HL-60 (cell line): ENCODE measurements around the gene STRIP1.

Experiments
- DNase-seq, 2 experiments: peaks; one replicate each; pipeline ENCODE4 v3.0.0-alpha.2; 2010 to 2020; ENCODE audit warnings: low read depth in 1 of 2, low spot score in 1 of 2
- H3K27ac ChIP-seq: fragments of 250-450 bp; sonication (Bioruptor Pico); replicated peaks from 2 replicates; pipeline ENCODE4 v1.5.1; 2020; ENCODE audit warnings: mild to moderate bottlenecking, moderate library complexity
- H3K27me3 ChIP-seq: fragments of 250-450 bp; sonication (Bioruptor Pico); 2 replicates; pipeline ENCODE4 v1.5.1; 2021; ENCODE audit warnings: mild to moderate bottlenecking, moderate library complexity; ENCODE audit not compliant: insufficient read depth, poor library complexity, severe bottlenecking
- H3K4me3 ChIP-seq: replicated peaks from 2 replicates; pipeline ENCODE4 v1.5.1; 2011; ENCODE audit warnings: mild to moderate bottlenecking, control low read depth, low read length; ENCODE audit not compliant: insufficient read depth
- GABPA ChIP-seq: IDR thresholded peaks from 2 replicates; pipeline ENCODE4 v1.6.1; 2012; ENCODE audit warnings: low read depth
- POLR2AphosphoS5 ChIP-seq: IDR thresholded peaks from 2 replicates; pipeline ENCODE4 v1.6.1; 2012; ENCODE audit warnings: low read depth
- SPI1 ChIP-seq: IDR thresholded peaks from 2 replicates; pipeline ENCODE4 v1.6.1; 2012; ENCODE audit warnings: low read depth, mild to moderate bottlenecking, borderline replicate concordance
- TF ChIP-seq, protein P1 (sequence below): IDR thresholded peaks from 2 replicates; pipeline ENCODE4 v1.6.1; 2012; ENCODE audit warnings: low read depth; ENCODE audit not compliant: insufficient replicate concordance
- TF ChIP-seq, protein P2 (sequence below): IDR thresholded peaks from one replicate; pipeline ENCODE4 v1.5.1; 2011; ENCODE audit warnings: low read length, control low read depth, inconsistent platforms; ENCODE audit not compliant: insufficient read depth

The STRIP1 gene

DNA sequence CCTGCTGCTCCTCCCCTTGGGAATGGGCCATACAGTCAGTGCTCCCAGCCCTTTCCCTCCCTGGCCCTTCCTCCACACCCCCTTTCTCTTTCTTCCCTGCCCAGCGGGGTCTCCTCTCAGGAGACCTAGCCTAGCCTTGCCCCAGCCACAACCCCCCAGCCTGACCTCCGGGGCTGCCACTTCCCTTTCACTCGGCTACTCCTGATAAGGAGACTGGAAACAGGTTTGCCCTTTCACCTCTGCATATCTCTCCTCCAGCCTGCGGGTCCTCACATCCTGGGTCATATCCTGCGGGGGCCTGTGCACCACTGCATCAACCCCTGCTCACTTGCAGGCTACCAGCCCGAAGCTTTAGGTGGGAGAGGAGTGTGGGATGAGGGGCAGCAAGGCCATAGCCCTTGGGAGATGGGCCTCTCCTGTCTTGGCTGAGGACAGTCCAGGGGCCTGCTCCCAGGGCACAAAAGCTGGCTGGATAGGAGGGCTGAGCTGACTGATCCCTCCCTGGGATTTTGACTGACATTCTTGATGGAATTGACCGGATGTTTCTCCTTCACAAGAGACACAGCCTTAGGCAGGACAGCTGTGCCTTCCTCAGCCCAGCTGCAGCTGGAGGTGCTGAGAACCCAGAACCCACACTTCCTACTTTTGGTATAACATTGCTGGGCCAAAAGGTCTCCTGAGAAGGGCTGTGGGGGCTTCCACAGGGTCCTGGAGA lies 55.3 kb downstream of the STRIP1 start:
- H3K4me3 ChIP-seq, result no peak overlapping the region
- peaks cover 27% of the 10 kb centered on the region for H3K27me3 ChIP-seq
- TF ChIP-seq POLR2AphosphoS5 (no peak), SPI1 (no peak)
- H3K27ac ChIP-seq, result no peak overlapping the region
- no peak for DNase-seq

DNA sequence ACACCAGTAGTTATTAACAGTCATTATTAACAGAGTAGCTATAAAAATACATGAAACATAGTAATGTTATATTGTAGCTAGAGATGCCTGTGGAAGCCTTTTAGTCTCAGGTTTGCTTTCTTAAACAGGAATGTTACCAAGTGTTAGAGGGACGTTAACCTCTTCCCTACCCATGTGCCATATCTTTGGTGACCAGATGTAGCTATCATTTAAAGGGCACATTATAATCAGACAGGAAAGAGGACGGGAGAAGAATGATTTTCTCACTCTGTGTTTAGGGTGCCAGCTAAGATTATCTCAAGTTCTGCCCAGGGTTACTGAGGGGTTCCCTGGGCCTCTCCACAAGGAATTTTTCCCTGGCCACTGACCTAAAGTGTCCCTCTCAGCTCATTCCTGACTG lies 57.0 kb downstream of the STRIP1 start:
- no peak for DNase-seq
- H3K27me3 ChIP-seq, result peaks cover 22% of the 10 kb centered on the region
- TF ChIP-seq GABPA (no peak), SPI1 (no peak), POLR2AphosphoS5 (no peak)
- TF ChIP-seq, protein P1, sequence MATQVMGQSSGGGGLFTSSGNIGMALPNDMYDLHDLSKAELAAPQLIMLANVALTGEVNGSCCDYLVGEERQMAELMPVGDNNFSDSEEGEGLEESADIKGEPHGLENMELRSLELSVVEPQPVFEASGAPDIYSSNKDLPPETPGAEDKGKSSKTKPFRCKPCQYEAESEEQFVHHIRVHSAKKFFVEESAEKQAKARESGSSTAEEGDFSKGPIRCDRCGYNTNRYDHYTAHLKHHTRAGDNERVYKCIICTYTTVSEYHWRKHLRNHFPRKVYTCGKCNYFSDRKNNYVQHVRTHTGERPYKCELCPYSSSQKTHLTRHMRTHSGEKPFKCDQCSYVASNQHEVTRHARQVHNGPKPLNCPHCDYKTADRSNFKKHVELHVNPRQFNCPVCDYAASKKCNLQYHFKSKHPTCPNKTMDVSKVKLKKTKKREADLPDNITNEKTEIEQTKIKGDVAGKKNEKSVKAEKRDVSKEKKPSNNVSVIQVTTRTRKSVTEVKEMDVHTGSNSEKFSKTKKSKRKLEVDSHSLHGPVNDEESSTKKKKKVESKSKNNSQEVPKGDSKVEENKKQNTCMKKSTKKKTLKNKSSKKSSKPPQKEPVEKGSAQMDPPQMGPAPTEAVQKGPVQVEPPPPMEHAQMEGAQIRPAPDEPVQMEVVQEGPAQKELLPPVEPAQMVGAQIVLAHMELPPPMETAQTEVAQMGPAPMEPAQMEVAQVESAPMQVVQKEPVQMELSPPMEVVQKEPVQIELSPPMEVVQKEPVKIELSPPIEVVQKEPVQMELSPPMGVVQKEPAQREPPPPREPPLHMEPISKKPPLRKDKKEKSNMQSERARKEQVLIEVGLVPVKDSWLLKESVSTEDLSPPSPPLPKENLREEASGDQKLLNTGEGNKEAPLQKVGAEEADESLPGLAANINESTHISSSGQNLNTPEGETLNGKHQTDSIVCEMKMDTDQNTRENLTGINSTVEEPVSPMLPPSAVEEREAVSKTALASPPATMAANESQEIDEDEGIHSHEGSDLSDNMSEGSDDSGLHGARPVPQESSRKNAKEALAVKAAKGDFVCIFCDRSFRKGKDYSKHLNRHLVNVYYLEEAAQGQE, result no peak
- TF ChIP-seq, protein P2, sequence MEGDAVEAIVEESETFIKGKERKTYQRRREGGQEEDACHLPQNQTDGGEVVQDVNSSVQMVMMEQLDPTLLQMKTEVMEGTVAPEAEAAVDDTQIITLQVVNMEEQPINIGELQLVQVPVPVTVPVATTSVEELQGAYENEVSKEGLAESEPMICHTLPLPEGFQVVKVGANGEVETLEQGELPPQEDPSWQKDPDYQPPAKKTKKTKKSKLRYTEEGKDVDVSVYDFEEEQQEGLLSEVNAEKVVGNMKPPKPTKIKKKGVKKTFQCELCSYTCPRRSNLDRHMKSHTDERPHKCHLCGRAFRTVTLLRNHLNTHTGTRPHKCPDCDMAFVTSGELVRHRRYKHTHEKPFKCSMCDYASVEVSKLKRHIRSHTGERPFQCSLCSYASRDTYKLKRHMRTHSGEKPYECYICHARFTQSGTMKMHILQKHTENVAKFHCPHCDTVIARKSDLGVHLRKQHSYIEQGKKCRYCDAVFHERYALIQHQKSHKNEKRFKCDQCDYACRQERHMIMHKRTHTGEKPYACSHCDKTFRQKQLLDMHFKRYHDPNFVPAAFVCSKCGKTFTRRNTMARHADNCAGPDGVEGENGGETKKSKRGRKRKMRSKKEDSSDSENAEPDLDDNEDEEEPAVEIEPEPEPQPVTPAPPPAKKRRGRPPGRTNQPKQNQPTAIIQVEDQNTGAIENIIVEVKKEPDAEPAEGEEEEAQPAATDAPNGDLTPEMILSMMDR, result no peak

DNA sequence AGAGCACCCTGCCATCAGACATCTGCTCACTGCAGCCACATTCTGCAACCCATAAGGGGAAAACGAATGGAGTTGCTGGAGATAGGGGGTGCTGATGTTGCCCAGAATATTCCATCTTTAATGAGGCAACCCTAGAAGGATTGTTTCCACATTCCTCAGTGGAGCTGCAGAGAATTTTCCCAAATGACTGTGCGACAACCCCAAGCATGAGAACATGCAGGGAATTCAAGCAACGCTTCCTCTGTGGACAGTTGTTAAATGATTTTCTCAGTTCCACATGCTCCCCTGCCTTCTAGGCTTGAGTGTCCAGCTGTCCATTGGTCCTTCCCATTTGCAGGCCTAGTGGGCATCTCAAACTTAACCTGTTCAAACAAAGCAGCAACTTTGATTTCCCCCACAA lies 57.4 kb downstream of the STRIP1 start:
- TF ChIP-seq POLR2AphosphoS5 (no peak), SPI1 (no peak)
- TF ChIP-seq, protein P1, result no peak
- H3K27me3 ChIP-seq, result peaks cover 20% of the 10 kb centered on the region
- H3K27ac ChIP-seq, result no peak overlapping the region
- no peak for DNase-seq
- no peak overlapping the region for H3K4me3 ChIP-seq

More for the DNA sequence above, 57.0 kb downstream of the STRIP1 start:
- H3K4me3 ChIP-seq, result no peak overlapping the region
- H3K27ac ChIP-seq, result no peak overlapping the region

DNA sequence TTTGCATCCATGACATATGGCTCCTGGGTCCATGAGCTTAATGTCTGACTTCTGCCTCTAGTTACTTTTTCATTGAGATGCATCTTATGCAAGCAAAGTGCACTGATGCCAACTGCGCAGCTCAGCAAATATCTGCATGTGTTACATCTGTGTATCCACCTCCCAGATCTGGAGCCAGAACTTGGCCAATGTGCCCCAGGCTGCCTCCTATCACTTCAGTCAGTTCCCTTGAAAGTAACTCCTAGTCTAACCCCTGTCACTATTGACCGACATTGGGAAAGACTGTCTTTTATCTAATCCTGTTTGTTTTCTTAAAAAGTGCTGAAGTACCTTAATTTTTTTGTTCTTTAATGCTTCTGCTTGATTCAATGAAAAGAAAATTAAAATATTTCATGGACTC lies 58.6 kb downstream of the STRIP1 start:
- Histone ChIP-seq H3K4me3 (no peak overlapping the region), H3K27me3 (peaks cover 20% of the 10 kb centered on the region), H3K27ac (no peak overlapping the region)
- DNase-seq, result no peak
- TF ChIP-seq GABPA, result no peak
- TF ChIP-seq, protein P2, result no peak
- TF ChIP-seq, protein P1, result no peak
- no peak for TF ChIP-seq POLR2AphosphoS5
- no peak for TF ChIP-seq SPI1
